Measurements from ENCODE around the gene TNFRSF14.

DNA sequence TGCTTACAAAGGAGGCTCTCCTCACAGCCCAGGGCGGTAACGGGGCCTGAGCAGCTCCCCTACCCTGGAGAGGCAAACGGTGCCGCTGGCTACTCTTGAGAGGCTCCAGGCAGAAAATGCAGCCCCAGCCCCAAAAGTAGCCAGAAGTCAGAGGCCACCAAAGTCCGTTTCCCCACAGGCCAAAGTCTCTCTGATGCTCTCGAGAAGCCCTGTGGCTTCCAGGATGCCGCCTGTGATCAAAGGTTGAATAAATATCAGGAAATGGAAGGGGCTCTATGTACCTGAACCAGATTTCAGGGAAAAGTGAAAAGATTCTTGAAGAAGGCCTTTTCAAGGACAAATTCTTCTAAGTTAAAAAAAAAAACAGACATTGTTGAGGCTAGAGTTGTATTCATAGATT lies 33.9 kb upstream of the TNFRSF14 start:
- TF ChIP-seq, protein P1, sequence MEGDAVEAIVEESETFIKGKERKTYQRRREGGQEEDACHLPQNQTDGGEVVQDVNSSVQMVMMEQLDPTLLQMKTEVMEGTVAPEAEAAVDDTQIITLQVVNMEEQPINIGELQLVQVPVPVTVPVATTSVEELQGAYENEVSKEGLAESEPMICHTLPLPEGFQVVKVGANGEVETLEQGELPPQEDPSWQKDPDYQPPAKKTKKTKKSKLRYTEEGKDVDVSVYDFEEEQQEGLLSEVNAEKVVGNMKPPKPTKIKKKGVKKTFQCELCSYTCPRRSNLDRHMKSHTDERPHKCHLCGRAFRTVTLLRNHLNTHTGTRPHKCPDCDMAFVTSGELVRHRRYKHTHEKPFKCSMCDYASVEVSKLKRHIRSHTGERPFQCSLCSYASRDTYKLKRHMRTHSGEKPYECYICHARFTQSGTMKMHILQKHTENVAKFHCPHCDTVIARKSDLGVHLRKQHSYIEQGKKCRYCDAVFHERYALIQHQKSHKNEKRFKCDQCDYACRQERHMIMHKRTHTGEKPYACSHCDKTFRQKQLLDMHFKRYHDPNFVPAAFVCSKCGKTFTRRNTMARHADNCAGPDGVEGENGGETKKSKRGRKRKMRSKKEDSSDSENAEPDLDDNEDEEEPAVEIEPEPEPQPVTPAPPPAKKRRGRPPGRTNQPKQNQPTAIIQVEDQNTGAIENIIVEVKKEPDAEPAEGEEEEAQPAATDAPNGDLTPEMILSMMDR (IDR thresholded peaks at IDR 0.05), result no peak
- TF ChIP-seq POLR2A (IDR thresholded peaks at IDR 0.05), result no peak
